ENCODE measurements around the gene RTCA.
"Not testable (repeated sequence)": the region's sequence is repeated elsewhere in the genome, so short reads cannot be mapped to it uniquely, and the experiment has no call there.

The RTCA gene

GRCh38 chr1:100261686-100262085, 4.3 kb upstream of the RTCA start:
- no peak for DNase-seq

GRCh38 chr1:100264081-100264480, 1.9 kb upstream of the RTCA start:
- DNase-seq, result not testable (repeated sequence)

GRCh38 chr1:100265562-100265930, 470 bp upstream of the RTCA start:
- DNase-seq, result no peak

GRCh38 chr1:100266741-100267140, 725 bp downstream of the RTCA start:
- DNase-seq, result no peak

- DNase-seq, result no peak
Measured at GRCh38 chr1:100267284-100267683, 1.3 kb downstream of the RTCA start.

- no peak for DNase-seq
Measured at GRCh38 chr1:100268202-100268601, 2.2 kb downstream of the RTCA start.

- DNase-seq, result no peak
Measured at GRCh38 chr1:100277866-100278265, 11.8 kb downstream of the RTCA start.

GRCh38 chr1:100279358-100279923, 13.4 kb downstream of the RTCA start:
- DNase-seq, result no peak

GRCh38 chr1:100279954-100280682, 14.1 kb downstream of the RTCA start:
- no peak for DNase-seq

GRCh38 chr1:100284591-100284990, 18.6 kb downstream of the RTCA start:
- DNase-seq, result no peak

GRCh38 chr1:100287162-100287561, 21.1 kb downstream of the RTCA start:
- DNase-seq, result no peak

GRCh38 chr1:100290291-100290690, 24.3 kb downstream of the RTCA start:
- no peak for DNase-seq

- no peak for DNase-seq
Measured at GRCh38 chr1:100292711-100293110, 26.7 kb downstream of the RTCA start.

- no peak for DNase-seq
Measured at GRCh38 chr1:100296140-100296539, 30.1 kb downstream of the RTCA start.

GRCh38 chr1:100296997-100297396, 31.0 kb downstream of the RTCA start:
- not testable (repeated sequence) for DNase-seq

- DNase-seq, result no peak
Measured at GRCh38 chr1:100298512-100298911, 32.5 kb downstream of the RTCA start.

- DNase-seq, result no peak
Measured at GRCh38 chr1:100299521-100300222, 33.7 kb downstream of the RTCA start.

- no peak for DNase-seq
Measured at GRCh38 chr1:100300691-100301090, 34.7 kb downstream of the RTCA start.

- no peak for DNase-seq
Measured at GRCh38 chr1:100302739-100303138, 36.7 kb downstream of the RTCA start.

GRCh38 chr1:100304227-100304626, 38.2 kb downstream of the RTCA start:
- DNase-seq, result no peak

GRCh38 chr1:100304921-100305320, 38.9 kb downstream of the RTCA start:
- DNase-seq, result no peak

- DNase-seq, result no peak
Measured at GRCh38 chr1:100305954-100306353, 39.9 kb downstream of the RTCA start.

GRCh38 chr1:100306735-100307313, 40.8 kb downstream of the RTCA start:
- no peak for DNase-seq

- no peak for DNase-seq
Measured at GRCh38 chr1:100308777-100309176, 42.8 kb downstream of the RTCA start.
